ENCODE results near the gene MED13.

DNA sequence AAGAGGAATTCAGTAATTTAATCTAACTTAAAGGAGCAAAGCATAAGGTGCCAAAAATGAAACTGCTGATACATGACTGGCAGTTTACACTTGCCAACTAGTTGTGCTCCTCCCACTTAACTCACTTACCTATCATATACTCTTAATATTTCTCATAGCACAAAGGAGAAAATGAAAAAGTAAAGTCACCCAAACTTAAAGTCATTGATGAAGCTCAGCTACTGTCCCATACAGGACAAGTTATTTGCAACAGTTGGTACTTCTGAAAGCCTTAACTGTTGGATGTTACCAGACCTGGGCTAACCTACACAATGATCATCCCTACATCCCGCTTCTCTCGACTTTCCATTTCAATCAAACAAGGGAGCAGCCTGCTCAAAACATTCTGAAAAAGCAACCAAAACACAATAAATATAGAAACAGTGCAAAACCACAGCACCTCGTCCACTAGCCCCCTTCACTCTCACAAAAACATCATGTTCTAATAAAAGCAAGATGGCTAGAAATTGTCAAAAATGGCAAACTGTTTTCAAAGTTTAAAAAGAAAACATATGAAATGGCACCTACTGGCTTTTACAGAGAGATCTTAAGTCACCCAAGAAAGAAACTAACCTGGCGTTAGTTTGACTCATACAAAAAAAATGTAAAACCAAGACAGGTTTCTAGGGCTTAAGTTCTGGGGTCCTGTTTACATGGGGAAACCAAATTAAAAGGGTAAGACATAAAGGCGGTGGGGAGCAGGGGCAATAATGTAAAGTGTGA, 868 bp downstream of the MED13 start:
- TF ChIP-seq POLR2AphosphoS5 (IDR thresholded peaks at IDR 0.05; ENCODE audit: borderline replicate concordance, low read depth, low read length) = no peak
- no peak for TF ChIP-seq EZH2 (IDR thresholded peaks at IDR 0.05)
